GM19238 (cell line): Measurements from ENCODE around the gene FER1L5.

ENCODE experiments used
- DNase-seq: peaks from one replicate; pipeline ENCODE4 v3.0.0; 2011; ENCODE audit warnings: low spot score; ENCODE audit not compliant: insufficient read length

FER1L5 gene

DNA sequence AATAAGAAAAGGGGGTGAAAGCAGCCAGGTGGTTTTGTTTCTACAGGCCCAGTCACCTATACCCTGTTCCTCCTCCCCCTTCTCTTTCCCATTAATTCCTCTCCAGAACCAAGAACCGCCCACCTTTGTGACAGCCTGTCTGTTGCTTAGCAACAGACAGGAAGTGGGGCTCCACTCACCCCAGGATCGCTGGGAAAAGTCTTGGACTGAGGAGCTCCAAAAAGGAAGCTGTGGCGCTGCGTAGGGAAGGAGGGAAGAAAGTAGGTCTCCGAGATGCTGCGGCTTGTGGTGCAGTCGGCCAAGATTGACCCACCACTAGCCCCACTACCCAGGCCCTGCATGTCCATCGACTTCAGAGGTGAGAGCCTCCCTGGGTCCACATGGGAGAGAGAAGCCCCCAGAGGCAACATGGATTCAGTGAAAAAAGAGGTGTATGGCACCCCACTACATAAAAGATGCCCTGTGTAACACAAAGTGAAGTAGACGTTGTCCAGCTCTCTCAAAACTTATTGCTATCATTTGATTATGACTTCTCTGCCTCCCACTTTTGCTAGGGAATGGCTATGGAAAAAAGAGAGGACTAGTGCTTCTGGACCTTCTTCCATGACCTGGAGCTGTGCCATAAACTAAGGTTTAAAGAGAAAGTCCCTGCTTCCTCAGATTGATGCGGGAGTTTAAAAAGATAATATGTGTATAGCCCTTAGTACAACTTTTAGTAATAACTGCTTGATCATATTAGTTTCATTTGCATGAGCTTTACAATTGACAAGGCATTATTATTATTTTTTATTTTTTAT, at the start of gene FER1L5:
Gene FER1L5, plus strand, starts transcription at position 201 of the 797 bp plus-strand sequence. Its CDS starts 73 bp downstream, at position 274.
- DNase-seq = no peak

GRCh38 chr2:96594282-96594681, 48.3 kb upstream of the FER1L5 start:
- no peak for DNase-seq

- DNase-seq = no peak
These were observed 47.8 kb upstream of the FER1L5 start for GRCh38 chr2:96594691-96595152.

DNA sequence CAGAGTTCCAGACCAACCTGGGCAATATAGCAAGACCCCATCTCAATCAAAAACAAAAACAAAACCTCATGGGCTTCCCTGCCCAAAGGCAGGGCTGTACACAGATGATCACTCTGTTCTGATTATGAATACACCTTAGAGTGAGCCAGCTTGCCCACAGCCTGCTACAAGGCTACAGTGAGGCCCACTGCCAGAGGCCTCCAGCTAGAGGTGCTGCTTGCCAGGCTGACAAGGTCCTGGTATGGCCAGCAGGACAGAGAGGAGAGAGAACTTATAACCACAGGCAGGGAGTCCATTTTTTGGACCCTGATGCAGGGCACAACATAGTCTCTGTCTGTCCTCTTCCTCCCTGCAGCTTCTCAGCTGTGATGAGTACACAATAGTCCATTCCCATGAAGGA, 46.0 kb upstream of the FER1L5 start:
- DNase-seq = no peak

DNA sequence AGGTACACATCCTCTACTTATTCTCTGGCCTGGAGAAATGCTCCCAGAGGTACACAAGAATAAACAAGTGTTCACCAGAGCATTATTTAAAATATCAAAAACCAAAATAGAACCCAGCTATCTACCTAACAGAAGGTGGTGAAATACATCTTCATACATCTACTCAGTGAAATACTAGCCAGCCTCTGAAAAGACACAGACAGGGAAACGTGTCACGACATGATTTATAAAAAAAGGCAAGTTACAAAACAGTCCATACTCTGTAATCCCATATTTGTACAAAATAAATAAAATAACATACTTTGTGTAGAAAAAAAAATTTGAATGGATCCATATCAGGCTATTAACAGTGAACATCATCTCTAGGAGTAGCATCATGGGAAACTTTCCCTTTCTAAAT, 42.6 kb upstream of the FER1L5 start:
- DNase-seq = no peak

DNA sequence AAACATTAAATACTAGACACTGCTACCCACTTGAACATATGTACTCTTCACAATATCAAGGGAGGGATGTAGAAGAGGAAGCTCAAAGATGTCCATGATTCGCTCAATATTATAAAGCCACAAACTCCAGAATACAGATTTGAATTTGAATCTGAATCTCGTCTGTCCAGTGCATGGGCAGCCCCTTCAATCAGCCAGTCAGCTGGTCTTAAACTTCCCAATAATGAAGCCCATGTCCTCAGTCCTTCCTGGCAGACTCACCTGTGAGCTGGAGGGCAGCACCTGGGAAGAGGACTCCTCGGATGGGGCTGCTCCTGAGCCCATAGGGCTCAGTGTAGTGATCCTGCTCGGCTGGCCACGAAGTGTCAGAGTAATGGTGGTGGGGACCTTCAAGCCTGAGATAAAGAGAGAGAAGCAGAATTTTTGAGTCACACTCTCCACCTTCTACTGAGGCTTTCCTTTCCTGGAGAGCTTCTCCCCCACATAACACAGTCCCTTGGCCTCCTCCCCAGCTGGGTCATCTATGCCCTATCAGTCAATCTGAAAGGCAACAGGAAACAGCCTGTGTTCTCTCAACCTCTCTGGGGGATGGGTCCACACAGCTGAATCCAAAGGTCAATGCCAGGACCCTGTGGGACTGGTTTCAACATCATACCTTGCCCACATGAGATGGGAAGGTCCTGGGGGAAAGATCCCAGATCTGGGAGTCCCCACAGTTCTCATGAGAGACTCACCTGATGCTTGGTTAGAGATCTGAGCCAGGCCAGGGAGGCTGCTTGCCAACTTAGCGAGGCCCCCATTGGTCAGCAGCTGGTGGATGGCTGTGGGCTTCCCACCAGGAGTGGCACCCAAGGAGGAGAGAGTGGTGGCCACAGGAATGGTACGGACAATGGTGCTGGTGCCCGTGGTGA, 40.9 kb upstream of the FER1L5 start:
- no peak for DNase-seq

DNA sequence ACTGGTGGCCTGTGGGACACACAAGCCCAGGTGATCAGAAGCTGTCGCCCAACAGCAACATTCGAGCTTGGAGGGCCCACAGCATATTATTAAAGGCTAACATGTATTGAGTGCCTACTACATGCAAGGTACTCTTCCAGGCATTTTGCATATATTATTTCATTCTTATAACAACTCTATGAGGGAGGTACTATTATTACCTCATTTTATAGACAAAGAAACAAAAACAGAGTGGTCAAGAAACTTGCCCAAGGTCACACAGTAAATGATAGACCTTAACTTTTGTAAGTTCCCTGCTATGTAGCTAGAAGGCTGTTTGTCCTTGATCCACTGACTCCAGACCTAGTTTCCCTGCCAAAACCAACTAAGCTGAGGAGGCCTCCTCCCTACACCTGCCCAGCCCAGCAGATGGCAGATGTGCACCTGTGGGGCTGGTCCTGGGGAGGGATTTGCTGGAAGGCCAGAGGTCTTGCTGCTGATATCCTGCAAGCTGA, 40.2 kb upstream of the FER1L5 start:
- no peak for DNase-seq

DNA sequence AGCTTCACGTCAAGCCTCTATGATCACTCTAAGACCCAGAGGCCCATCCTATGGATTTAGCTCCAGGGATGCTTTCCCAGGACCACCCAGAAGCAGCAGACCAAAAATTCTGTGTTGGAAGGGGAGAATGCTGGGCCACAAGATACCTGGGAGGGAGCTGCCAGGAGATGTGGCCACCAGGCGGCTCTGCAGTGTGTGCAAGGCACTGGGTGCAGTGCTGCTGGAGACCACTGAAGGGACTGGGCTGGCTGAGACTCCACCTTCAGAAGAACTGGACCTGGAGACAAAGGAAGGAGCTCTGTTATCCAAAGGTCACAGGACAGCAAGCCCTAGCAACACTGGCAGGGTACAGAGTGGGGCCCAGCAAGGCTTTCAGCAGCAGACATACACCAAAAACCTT, 38.5 kb upstream of the FER1L5 start:
- DNase-seq = no peak

DNA sequence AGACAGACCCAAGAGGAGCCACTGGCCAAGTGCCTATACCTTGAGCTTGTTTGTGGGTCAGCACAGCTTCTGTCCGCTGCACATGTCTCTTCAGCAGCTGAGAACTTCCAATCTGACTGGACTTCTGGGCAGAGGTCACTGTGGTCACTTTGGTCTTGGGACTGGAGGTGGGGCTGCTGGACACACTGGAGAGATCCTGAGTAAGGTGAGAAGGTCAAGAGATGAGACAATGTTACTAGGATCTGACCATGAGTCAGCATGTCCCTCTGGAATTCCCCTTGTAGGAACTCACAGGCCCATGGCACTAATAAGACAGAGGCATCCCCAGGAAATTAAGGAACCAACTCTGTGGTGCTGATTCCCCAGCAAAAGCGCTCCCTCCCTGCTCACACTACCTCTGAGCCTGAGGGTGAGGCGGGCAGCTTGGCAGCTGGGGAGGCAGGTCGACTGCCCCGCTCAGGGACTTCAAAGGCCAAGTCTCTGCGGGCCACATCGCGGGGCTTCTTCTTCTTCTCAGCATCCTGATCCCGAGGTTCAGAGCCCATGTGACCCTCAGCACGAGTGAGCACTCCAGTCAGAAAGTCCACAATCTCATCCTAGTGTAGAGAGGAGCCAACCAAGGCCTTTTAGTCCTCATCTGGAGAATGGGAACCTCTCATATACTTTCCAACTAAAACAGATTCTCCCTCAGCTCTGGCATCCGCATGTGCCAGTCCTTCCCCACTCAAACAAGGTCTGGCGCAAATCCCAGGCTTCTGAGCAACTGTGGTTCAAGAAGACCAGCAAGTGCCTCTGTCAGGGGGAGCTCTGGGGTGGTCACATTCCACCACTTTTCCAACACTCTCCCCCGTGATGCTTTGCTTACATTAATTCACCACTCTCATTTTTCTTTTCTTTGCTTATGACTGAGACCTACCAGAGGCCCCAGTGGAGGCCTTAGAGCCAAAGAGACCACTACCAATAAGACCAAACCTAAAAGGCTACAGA, 33.8 kb upstream of the FER1L5 start:
- DNase-seq = no peak

DNA sequence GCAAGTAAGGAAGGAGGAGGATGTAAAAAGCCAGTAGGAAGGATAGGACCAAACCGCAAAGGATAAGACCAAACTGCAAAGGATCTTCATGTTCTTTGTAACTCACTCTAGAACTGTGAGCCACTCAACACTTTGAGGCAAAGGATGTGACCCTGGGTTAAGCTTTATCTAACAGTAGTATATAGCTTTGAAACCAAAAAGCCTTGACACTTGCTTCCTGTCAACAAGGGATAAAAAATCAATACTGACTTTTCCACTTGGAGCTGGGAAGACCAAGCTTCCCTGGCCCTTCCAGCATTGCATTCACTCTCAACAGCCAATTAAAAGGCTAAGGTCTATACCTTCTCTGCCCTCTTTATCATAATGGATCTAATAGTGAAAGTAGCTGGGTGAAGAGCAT, 26.4 kb upstream of the FER1L5 start:
- no peak for DNase-seq

DNA sequence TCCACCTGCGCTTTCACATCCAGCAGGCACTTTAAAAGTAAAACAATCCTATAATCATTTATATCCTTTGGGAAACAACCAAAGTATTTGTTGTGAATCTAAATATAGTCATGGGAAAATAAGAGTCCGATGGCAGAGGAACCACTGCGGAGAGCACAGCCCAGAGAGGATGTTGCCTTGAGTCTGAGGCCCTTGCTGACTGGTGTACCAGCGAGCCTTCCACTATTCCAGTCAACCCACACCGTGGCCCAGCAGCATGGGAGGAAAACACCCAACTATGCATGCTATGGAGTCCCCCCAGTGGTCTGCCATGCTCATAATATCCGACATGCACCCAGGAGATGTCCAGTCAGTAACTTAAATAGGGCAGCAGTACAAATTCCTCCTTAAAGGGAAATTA, 26.0 kb upstream of the FER1L5 start:
- DNase-seq = no peak

DNA sequence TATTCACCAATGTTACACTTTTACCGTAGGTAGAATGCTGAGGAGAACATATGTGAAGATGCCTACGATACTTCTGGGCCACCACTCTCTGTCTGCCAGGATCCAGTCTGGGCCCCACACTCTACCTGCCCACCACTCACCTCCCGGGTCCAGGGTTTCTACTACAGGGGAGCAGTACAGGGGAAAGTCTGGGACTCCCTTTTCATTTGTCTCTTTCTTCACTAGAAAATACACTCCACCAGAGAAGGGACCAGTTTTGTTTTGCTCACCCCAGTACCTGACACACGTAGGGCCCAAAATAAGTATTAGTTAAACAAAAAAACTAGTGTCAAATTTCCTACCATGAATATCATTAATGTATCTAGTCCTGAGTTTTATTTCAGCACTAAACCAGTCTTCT, 25.6 kb upstream of the FER1L5 start:
- DNase-seq = no peak

GRCh38 chr2:96618596-96619283, 23.8 kb upstream of the FER1L5 start:
- no peak for DNase-seq

DNA sequence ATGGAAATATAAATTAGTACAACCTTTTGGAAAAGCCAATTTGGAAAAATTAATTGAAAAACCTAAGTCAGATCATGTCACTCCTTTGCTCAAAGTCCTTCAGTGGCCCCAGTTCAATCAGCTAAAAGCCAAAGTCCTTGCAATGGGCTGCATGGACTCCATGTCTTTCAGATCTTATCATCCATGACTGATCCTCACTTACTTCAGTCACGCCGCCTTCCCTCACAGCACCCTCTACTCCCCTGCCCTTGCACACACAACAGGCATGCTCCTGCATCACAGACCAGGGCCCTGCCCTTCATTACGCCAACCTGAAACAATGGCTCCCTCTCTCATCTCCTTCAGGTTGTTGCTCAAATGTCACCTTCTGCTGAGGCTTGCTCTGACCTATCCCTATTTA, 20.0 kb upstream of the FER1L5 start:
- no peak for DNase-seq

DNA sequence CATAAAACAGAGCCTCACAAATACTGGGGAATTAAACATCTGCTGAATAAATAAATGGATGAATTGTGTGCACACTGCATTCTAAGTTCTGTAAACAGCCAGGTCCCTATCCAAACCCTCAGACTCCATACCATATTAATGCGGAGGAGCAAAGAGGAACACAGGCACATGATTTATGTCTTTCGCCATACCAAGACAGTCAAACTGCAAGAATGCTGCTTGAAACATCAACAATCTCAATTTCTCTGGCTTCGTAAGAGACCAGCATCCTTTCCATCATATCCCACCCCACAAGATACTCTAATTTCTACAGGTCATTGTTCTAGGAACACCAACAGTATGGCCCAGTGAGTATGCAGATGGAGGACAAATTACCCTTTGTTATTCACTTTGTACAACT, 19.4 kb upstream of the FER1L5 start:
- DNase-seq = no peak

DNA sequence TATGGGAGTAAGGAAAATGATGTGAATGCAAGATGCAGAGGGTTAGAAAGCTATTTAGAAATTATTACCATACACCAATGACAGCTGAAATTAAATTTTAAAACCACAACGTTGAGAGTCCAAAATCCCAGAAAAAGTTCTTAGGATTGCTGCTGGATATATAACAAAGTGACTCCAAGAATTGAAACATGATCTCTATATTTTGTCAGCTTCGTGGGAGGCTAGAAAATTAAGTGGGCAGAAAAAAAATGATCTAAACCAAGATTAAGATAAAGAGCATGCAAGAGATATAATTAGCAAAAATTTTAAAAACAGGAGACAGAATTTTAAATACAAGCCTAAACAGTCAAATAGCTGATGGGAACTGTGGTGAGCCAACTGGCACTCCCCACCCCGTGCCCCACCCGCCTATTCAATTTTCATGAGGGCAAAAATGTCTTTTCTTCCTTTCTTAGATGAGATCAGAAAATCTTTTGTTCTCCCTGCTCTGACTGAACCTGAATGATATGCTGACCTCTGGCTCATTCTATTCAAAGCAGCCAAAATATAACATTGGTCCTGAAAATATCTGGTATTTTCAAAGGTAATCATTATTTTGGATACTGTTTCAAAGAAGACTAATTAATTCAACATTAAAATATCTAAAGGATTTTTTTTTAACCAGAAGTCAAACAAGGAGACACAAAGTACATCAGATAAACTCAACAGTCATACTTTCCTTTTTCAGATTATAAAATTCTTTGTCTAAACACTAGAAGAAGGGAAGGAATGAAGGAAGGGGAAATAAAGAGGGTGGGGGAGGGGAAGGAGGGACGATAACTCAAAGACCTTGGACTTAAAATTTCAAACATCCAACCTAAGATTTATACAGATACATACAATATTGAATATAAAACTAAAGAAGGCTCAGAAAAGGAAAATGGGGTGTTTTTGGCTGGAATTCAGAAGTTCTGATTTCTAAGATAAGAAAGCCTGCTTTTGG, 16.7 kb upstream of the FER1L5 start:
- DNase-seq = no peak

GRCh38 chr2:96626553-96626942, 16.0 kb upstream of the FER1L5 start:
- no peak for DNase-seq

DNA sequence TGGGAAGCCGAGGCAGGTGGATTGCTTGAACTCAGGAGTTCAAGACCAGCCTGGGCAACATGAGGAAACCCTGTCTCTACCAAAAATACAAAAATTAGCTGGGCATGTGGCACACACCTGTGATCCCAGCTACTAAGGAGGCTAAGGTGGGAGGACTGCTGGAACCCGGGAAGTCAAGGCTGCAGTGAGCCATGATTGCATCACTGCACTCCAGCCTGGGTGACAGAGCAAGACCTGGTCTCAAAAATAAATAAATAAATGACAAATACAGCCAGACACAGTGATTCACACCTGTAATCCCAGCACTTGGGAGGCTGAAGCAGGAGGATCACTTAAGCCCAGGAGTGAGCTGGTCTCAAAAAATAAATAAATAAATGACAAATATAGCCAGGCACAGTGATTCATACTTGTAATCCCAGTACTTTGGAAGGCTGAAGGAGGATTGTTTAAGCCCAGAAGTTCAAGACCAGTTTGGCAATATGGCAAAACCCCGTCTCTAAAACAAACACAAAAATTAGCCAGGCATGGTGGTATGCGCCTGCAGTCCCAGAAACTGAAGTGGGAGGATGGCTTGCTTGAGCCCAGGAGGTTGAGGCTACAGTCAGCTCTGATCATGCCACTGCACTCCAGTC, 10.6 kb upstream of the FER1L5 start:
- no peak for DNase-seq

DNA sequence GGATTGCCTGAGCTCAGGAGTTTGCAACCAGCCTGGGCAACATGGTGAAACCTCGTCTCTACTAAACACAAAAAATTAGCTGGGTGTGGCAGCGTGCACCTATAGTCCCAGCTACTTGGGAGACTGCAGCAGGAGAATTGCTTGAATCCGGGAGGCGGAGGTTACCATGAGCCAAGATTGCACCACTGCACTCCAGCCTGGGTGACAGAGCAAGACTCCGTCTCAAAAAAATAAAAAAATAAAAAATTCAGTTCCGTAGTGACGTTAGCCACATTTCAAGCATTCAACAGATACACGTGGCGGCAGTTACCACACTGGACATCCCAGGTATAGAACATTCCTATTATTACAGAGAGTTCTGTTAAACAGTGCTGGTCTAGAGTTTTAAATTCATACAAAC, 8.9 kb upstream of the FER1L5 start:
- no peak for DNase-seq
